HEK293T (cell line): Measurements from ENCODE around the gene SOBP.

Source experiments
- CTCF ChIA-PET: fragments of 350-600 bp; formaldehyde crosslinking; extraction: SDS; loops from one replicate; lab custom pipeline; 2021; ENCODE audit warnings: antibody characterized with exemption, inconsistent platforms; lab: Yijun Ruan, JAX
- POLR2A ChIA-PET: fragments of 350-600 bp; formaldehyde crosslinking; extraction: SDS; loops from one replicate; lab custom pipeline; 2020; ENCODE audit warnings: antibody characterized with exemption, inconsistent platforms; lab: Yijun Ruan, JAX
- DNase-seq: peaks from one replicate; pipeline ENCODE4 v3.0.0; 2012; ENCODE audit warnings: mixed read lengths; ENCODE audit errors: extremely low spot score
- ARNT ChIP-seq: fragments of 450-650 bp; IDR thresholded peaks from 2 replicates; pipeline ENCODE4 v1.6.1; 2017; ENCODE audit warnings: mild to moderate bottlenecking
- BHLHE40 ChIP-seq: fragments of 450-650 bp; IDR thresholded peaks from 2 replicates; pipeline ENCODE4 v1.6.1; 2016; ENCODE audit warnings: mild to moderate bottlenecking, moderate library complexity, borderline replicate concordance
- CTBP1 ChIP-seq: fragments of 450-650 bp; IDR thresholded peaks from 2 replicates; pipeline ENCODE4 v1.6.1; 2016; ENCODE audit warnings: borderline replicate concordance
- ELF4 ChIP-seq: fragments of 450-650 bp; IDR thresholded peaks from 2 replicates; pipeline ENCODE4 v1.6.1; 2017; ENCODE audit warnings: antibody characterized with exemption
- FOXA1 ChIP-seq: fragments of 450-650 bp; IDR thresholded peaks from 2 replicates; pipeline ENCODE4 v1.6.1; 2016; ENCODE audit warnings: mild to moderate bottlenecking
- FOXK2 ChIP-seq: fragments of 450-650 bp; IDR thresholded peaks from 2 replicates; pipeline ENCODE4 v1.6.1; 2016; ENCODE audit warnings: mild to moderate bottlenecking
- FOXM1 ChIP-seq: fragments of 450-650 bp; IDR thresholded peaks from 2 replicates; pipeline ENCODE4 v1.6.1; 2017; ENCODE audit warnings: mild to moderate bottlenecking, borderline replicate concordance
- HDGF ChIP-seq: fragments of 450-650 bp; IDR thresholded peaks from 2 replicates; pipeline ENCODE4 v1.6.1; 2017; ENCODE audit warnings: antibody characterized with exemption, borderline replicate concordance
- L3MBTL2 ChIP-seq: fragments of 450-650 bp; conservative IDR thresholded peaks from 2 replicates; pipeline ENCODE4 v1.6.1; 2016; ENCODE audit warnings: mild to moderate bottlenecking
- LEF1 ChIP-seq: fragments of 450-650 bp; IDR thresholded peaks from 2 replicates; pipeline ENCODE4 v1.6.1; 2017; ENCODE audit warnings: mild to moderate bottlenecking, borderline replicate concordance
- NFRKB ChIP-seq: fragments of 450-650 bp; IDR thresholded peaks from 2 replicates; pipeline ENCODE4 v1.6.1; 2016; ENCODE audit warnings: mild to moderate bottlenecking, moderate library complexity
- SP1 ChIP-seq: fragments of 450-650 bp; IDR thresholded peaks from 2 replicates; pipeline ENCODE4 v1.6.1; 2017
- SUZ12 ChIP-seq: fragments of 450-650 bp; IDR thresholded peaks from 2 replicates; pipeline ENCODE4 v1.6.1; 2016; ENCODE audit warnings: mild to moderate bottlenecking
- TARDBP ChIP-seq: fragments of 450-650 bp; IDR thresholded peaks from 2 replicates; pipeline ENCODE4 v1.6.1; 2016
- ZNF384 ChIP-seq: fragments of 450-650 bp; IDR thresholded peaks from 2 replicates; pipeline ENCODE4 v1.6.1; 2016
- TF ChIP-seq, protein P1 (sequence below): fragments of 450-650 bp; IDR thresholded peaks from 2 replicates; pipeline ENCODE4 v1.6.1; 2016

Gene SOBP

DNA sequence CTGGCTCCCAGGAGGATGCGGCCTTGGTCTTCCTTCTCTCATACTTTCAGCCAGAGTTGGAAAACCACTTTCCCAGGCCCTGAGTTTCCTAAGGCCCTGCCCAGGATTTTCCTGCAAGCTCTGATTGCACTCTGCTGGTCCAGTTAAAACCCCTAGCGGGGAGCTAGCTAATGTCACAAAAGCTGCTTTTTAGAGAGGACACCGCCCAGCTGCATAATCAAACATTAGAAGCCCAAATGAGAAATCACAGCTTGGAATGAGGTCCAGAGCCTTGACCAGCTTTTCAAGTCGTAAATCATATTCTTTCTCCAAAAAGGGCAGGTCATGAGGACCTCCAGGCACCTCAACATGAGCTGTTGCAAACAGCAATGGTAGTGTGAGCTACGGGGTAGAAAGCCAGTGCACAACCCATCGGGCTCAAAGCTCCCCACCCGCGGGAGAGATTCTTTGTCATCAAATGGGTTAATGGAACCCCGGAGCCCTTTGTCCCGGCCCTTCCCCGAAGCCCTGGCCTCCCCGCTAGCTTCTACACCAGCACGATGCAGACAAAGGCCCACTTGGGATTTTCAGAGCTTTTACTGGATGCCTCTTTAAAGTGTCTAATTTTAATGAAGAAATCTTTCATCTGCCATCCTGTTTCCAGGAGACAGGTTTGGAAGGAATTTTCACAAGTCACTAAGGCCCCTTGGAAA, 200.2 kb downstream of the SOBP start:
- DNase-seq: no peak
- TF ChIP-seq ARNT: no peak
- TF ChIP-seq, protein P1, sequence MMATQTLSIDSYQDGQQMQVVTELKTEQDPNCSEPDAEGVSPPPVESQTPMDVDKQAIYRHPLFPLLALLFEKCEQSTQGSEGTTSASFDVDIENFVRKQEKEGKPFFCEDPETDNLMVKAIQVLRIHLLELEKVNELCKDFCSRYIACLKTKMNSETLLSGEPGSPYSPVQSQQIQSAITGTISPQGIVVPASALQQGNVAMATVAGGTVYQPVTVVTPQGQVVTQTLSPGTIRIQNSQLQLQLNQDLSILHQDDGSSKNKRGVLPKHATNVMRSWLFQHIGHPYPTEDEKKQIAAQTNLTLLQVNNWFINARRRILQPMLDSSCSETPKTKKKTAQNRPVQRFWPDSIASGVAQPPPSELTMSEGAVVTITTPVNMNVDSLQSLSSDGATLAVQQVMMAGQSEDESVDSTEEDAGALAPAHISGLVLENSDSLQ: 0 out of 2 replicates have a peak, but pooled peaks have one; percentile 19
- ChIA-PET CTCF (no interaction called here), POLR2A (no interaction called here)

DNA sequence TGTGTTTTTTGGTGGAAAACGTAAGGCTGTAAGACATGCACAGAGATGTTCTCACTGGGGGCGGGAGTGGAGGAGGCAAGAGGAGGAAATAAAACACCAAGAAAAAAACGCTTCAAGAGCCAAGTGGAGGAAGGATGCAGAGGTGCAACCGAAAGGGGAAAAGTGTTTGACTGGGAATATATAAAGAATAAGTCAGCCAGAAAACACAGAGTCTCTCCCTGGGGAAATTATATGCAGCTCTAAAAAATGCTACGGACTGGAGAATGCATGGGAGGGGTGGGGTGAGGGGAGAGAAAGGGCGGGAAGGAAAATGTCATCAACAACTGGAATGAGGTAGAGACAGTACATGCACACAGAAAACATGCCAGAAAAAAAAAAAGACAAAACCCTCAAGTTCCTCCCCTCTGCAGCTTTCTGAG, 200.7 kb downstream of the SOBP start:
- ChIA-PET POLR2A (no interaction called here), CTCF (no interaction called here)
- TF ChIP-seq FOXK2 (no peak), TARDBP (no peak), BHLHE40 (no peak), ELF4 (no peak), FOXM1 (no peak), NFRKB (no peak), HDGF (no peak), ARNT (no peak), SUZ12 (no peak), LEF1 (no peak), SP1 (no peak), L3MBTL2 (no peak), CTBP1 (no peak), FOXA1 (no peak), ZNF384 (no peak)
- TF ChIP-seq, protein P1: no peak
- DNase-seq: no peak

DNA sequence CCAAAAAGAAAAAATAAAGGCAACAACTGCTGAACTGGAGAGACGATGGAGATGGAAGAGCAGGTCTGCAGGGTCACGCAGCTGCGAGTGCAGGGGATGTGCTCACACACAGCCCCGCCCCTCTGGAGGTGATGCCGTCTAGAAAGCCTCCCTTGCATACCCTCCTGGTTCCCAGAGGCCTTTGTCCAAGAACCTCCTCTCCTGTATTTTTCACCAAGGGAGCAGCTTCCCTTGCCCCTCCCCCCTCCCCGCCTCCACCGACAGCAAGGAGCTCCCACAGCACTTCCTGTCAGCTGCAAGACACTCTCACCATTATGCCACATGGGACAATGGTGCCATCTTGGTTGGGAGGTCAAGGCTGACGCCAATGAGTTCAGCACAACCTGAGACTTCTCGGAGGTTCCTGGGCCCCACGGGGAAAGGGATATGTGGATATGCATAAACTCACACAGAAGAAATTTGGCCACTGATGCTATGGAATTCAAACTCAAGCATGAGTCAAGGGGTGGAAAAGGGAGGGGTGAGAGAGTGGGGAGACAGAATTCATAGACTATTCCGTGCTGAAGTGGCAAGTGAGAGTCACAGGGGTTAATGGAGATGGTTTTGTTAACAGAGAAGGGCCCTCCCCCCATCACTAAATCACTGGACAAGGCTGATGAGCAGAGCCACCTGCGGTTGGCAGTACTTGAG, 201.3 kb downstream of the SOBP start:
- POLR2A ChIA-PET: no interaction called here
- CTCF ChIA-PET: no interaction called here
- TF ChIP-seq NFRKB: no peak
- TF ChIP-seq SP1: no peak
- TF ChIP-seq SUZ12: no peak
- TF ChIP-seq L3MBTL2: no peak
- no peak for TF ChIP-seq ARNT
- TF ChIP-seq FOXA1: no peak
- TF ChIP-seq CTBP1: no peak
- TF ChIP-seq, protein P1: no peak
- TF ChIP-seq FOXM1: no peak
- TF ChIP-seq ELF4: no peak
- TF ChIP-seq TARDBP: no peak
- TF ChIP-seq HDGF: no peak
- no peak for TF ChIP-seq ZNF384
- no peak for TF ChIP-seq FOXK2
- no peak for TF ChIP-seq LEF1
- no peak for TF ChIP-seq BHLHE40
- no peak for DNase-seq

DNA sequence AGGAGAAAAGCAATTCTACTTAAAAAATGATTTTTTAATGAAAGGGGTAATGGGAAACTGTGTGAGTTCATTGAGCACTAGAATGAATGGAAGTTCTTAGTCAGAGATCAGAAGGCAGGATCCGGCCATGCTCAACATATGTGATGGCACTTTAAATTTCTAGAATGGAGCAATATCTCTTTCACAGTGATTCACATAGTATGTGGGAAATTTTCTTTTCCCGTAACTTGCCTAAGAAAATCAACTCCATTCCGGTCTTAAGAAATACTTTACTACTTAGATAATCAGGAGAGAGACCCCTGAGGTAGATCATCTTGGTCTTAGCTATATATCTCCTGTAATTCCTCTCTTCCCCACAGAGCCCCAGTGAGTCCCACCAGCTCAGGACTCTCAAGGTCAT, 202.4 kb downstream of the SOBP start:
- TF ChIP-seq FOXK2: no peak
- no peak for TF ChIP-seq FOXA1
- TF ChIP-seq BHLHE40: no peak
- TF ChIP-seq ZNF384: no peak
- no peak for TF ChIP-seq L3MBTL2
- no peak for TF ChIP-seq ARNT
- TF ChIP-seq, protein P1: no peak
- TF ChIP-seq NFRKB: no peak
- TF ChIP-seq ELF4: no peak
- no peak for TF ChIP-seq SP1
- ChIA-PET POLR2A (no interaction called here), CTCF (no interaction called here)
- no peak for DNase-seq

DNA sequence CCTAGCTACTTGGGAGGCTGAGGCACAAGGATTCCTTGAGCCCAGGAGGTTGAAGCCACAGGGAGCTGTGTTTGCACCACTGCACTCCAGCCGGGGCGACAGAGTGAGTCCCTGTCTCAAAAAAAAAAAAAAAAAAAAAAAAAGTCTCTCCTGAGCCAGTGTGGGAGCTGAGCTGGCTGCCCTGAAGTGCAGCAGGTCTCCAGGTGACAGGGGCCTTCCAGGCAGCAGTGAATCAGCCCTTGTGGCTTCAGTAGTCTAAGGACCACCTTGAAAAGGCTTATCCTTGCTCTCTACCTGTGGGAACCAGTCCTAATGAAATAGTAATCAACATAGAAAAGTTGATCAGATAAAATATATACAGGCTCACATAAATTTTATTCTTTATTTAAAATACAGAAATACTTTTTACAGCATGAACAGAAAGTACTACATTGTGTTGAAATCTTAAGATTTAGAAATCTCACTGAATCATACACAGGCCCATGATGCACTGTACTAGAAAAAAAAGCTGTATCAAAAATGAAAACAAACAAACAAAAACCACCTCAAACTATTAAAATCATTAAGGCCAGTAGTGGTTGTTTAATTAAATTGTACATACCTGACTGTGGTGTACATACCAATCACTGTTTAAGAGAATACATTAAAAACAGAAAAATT, 205.3 kb downstream of the SOBP start:
- ChIA-PET CTCF (interaction anchor here (1.6 kb wide), 1 partner anchor 153 kb away, joined by 4 read pairs; no protein-coding TSS in a partner anchor), POLR2A (no interaction called here)
- no peak for DNase-seq
- TF ChIP-seq TARDBP: no peak
- TF ChIP-seq SP1: no peak
- TF ChIP-seq, protein P1: no peak
- TF ChIP-seq HDGF: no peak
- TF ChIP-seq FOXK2: no peak
- no peak for TF ChIP-seq L3MBTL2
- TF ChIP-seq ELF4: no peak
- no peak for TF ChIP-seq SUZ12
- TF ChIP-seq ZNF384: no peak
- TF ChIP-seq LEF1: no peak
- no peak for TF ChIP-seq FOXA1
